Stimulated activated CD4-positive, alpha-beta T cell treated with anti-CD3 and anti-CD28 coated beads, TNF-alpha, amount 100 ng/mL, for 24 hours (primary cell): ENCODE data around the gene KCNA2.
A peak's percentile ranks its signal among the peaks of the same experiment; 100 is the strongest.

Experiments used
- DNase-seq, 3 experiments: peaks; one replicate each; pipeline ENCODE4 v3.0.0-alpha.2; 2020; ENCODE audit warnings: low read depth in 3 of 3

The KCNA2 gene

DNA sequence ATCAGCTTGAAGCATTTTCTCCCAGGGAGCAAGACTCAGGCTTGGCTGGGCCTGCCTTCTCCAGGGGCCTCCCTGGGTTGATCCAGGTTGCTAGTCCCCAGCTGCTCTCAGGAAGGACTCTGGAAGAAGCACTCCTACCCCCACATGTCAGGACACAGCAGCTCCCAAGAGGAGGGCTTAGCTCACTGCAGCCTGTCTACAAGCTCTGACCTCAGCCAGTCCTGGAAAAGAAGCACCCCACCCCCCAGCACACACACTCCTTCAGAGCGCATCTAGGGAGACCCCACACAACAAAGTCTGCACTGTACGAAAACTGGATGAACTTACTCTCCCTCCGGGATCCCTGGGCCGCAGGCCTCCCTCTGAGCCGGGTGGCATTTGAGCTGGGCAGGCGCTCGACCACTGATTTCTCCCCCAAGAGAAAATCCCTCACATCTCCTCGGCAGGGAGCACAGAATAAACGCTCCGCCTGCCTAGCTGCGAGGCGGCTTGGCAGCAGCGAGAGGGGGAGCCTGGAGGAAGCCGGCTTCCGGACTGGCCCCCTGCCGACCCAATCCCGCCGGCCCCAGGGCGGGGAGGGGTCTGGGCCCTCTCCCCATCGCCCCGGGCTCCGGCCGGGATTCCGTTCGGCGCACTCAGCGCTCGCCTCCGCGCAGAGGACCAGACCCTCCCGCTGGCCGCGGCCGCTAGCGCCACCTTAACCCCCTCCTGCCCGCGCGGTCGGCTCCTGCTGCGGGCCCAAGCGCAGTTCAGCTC is at the start of gene KCNA2:
KCNA2 (minus strand) TSS at position 458 of the 756 bp plus-strand sequence. CDS start 1,576 bp downstream, outside the sequence.
- no peak for DNase-seq

DNA sequence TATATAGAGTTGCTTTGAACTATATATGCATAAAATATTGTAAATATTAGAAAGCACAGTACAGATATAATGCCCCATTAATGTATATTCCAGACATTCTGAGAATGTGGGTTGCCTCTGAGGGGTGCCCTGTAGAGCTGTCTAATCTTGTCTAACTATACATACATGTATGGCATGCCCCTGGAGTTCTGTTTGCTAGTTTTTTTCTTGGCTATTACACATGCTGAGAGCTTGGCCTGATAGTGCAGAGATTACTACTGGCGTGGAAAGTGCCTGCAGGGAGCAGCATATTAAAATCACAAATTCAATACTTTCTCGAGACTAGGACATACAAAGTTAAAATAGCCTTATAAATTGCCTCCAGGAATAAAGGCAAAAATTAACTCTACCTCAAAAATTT is 44.5 kb upstream of the KCNA2 start:
- no peak for DNase-seq

DNA sequence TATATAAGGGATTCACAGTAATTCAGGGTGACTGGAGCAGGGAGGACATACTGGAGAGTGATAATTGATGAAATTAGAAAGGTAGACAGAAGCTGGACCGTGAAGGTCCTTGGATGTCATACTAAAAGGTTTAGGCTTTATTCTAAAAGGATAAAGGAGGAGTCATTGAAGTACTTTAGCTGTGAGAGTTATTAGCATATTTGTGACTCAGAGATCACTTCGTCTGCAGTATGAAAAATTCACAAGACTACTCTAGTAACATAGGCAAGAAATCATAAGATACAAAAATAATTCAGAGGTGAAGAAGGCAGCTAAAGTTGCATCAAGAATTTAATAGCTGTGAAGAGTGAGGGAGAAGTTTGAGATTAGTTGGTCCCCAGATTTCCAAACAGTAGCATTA is 42.3 kb upstream of the KCNA2 start:
- no peak for DNase-seq

DNA sequence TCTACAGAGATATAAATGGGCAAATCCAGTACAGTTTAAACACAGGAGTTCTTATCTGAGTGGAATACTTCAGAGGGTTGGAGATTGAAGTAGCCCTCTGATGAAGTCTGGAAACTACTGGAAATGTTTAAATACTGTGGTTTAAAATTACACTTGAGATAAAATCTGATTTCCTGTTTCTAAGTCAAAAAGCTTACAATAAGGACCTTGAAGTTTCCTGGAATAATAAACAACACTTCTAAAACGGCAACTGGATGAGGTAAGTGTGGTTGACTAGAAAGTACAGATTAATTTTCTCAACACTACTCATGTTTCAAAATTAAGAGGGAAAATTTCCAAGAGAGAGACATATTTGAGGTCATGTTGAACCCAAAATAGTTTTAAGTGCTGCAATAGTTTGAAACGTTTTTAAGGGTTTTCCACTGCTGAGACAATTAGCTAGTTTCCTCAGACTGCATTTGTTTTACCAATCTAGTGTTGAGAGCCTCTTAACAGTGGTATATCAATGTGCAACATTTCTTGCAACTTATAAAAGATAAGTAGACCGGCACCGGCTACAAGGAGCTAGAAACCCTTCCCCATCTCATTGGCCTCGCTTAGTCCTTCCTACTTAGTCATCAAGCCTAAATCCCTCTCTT is 41.2 kb upstream of the KCNA2 start:
- no peak for DNase-seq

DNA sequence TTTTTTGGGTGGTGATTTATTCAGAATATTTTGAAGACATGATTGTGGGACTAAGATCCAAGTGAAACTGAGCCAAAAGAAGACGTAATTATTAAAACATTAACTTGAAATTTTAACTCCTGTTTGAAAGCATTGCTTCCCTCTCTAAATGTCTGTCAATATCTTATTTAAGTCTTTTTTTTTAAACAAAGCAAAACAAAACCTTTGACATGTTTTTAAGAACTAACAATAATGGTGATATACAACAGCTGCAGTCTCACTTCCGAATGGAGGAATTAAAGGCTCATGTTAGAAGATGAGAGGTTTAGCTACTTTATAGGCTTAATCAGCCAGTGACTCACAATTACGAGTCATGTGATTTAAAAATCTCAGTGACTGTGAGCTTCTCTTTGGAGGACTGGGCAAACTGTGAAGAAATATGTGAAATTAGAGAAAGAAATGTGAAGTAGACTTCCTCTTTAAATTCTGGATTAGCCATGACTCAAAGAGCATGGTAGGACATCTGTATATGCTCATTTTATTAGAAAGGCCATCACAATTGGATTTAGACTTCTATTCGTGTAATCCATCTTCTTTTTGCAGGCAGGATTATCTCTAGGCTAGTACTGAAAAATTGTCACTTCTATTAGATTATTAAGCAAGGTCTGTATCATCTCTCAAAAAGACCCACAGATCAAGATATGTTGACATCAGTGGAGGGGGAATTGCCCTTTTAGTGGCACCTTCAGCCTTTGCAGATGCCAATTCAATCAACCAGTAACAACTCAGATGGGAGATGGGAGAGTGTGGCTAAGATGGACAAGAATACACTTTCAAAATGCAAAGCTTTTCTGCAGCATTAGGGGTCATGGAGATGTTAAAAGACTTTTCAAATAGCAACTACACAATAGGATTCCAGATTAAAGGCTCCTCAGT is 39.9 kb upstream of the KCNA2 start:
- no peak for DNase-seq

DNA sequence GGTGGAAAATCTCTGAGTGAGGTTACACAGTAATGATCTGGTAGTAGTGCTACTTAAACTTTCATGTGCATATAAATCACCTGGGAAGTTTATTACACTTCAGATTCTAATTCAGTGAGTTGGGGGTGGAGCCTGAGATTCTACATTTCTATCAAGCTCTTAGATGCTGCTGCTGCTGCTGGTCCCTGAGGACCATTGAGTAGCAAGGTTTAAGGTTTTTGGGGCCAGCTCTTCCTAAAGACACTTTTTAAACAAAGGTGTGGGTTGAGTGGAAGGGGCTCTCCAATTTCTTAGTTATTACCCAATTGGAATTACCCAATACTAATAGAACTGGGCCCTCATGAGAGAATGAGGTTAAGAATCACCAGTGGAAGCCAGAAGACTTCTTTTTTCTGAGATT is 39.1 kb upstream of the KCNA2 start:
- no peak for DNase-seq

DNA sequence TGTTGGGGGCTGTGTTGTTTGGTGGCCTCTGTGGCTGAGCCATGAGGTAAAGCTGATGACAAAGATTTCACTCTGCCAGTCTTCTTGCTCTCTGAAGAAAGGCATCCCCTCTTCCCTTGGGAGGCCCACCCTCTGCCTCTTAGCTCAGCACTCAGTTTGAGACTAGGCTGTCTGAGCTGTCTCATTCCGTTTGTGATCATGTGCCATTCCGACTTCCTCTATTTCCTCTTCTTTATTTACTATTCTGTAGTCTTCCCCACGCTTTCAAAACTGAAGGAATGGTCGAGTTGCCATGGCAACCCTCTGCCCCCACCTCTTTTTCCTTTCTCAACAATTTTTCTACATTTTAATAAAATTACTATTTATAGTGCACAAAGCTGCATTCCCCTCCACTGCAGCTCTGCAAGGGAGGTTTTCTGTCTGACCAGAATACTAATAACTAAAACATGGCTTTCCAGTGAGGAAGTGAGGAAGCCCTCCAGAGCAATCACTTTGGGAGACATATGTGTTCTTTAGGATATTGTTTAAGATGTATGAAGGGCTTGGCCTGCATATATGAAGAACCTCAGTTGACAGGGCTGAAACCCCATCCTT is 37.8 kb upstream of the KCNA2 start:
- no peak for DNase-seq

DNA sequence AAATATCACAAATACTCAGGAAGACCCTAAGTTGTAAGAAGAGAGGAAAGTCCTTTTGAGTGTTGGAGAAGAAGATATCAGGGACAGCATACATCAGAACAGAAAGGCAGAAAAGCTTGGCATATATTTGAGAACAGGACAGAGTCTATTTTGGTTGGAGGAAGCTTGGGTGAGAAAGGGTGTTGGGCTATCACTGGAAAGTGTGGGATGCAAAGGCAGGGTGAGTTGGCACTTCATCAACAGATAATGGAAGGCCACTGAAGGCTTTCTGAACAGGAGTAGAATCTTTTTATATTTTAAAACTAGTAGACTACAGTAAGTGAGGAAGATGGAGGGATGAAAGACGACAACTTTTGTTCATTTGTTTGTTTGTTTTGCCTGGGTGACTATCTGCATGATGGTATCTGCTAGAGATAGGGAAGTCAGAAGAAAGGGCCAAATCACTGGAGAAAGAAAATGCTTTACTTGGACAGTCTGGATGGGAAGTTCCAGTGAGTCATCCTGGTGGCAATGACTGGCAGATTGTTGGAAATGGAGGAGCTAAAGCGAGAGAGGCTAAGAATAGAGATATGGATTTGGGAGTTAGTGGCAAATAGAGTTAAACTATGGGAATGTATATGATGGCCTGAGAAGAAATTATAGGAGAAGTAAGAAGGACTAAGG is 33.7 kb upstream of the KCNA2 start:
- DNase-seq, result no peak

DNA sequence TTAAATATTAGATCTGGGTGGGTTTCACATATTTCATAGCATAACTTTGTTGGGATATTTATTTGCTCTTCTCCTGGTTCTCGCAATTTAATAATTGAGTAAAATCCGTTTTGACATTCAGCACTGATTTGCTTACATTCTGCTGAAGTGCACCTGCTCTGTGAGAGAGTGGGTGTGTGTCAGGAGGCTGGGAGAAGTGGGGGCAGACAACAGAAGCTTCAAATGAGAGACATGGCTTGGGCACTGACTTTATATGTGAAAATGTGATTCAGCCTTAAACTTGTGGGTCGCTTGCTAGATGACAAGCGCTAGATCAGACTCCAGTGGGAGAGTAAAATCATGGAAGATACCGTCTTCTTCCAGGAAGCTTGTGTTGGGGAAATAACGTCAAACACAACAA is 32.4 kb upstream of the KCNA2 start:
- DNase-seq, result no peak

DNA sequence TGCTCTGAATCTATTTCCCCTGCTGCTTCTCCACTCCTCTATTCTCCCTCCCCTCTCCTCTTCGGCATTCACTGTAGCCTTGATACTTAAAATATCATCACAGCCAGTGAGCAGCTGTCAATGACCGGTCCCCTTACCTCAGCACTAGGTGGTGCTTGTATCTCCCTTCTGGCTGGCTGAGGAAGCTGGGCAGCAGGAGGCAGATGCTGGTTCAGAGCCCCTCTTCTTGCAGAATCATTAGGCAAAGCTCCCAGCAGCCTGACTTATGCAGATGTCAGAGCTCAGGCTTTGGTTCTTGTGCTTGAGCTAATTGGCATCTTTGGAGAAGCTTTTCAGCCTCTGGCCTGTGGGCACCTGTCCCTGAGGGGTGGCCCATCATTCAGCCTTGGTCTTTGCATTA is 31.9 kb upstream of the KCNA2 start:
- DNase-seq, result no peak

DNA sequence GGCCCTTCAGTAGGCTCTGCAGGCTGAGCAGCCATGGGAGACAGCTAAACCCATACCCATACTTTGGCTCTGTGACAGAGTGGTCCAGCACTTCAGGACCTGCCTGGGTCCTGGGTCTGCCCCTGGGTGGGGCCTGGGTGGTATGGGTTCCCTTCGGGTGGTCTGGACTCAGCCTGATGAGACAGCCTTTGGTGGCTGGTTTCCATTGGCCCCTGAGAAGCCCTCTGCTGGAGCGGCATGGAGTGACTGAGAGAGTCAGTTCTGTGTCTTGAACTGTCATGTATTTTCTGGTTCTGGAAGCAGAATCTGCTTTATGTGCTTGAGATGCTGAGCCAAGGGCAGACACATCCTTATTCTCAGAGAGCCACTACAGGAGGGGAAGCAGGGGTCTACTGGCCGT is 31.3 kb upstream of the KCNA2 start:
- no peak for DNase-seq

DNA sequence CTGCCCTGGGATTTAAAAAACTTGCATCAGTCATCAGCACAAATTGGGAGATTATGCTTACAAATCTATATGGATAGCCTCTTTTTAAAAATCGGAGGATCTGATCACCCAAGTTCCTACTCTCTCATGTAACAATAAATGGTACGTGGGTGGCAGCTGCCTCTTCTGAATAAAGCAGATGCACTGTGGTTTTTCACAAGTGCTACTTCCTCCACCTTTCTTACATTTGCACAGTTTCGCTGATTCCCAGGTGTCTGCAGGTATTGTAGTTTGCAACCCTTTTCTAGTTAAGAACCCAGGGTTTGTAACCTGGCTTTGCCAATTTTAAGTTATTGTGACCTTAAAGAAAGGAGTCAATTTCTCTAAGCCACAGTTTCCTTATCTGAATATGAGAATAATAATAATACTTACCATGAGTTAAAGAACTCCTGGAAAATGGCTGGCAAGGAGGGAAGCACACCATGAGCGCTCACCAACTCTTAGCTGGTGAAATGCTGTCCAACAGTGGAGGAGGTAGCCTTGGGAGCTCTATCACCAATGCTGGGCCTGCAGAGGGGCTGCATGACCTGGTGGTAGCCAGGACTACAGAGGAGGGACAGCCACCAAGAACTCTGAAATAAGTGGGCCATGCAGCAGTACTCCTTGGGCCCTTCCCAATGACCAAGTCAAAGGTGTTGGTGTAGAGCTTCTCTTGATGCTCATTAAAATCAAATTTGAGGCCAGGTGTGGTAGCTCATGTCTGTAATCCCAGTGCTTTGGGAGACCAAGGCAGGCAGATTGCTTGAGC is 30.2 kb upstream of the KCNA2 start:
- DNase-seq, result no peak

DNA sequence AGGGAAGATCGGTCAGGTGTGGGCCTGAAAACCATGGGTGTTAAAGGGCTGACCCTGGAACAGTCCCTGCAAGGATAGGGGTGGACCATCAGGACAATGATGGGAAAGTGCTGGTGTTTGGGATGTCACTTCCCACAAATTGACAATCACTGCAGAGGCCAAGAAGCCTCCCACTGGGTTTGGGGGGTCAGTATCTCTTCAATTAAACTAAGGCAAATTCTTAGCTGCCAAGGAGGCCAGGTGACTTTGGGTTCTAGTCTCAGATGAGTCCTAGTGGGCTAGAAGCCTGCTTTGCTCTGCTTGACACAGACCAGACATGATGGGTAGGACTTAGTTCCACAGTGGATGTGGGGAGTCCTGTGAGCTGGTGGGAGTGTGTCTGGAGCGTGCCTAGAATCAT is 29.3 kb upstream of the KCNA2 start:
- no peak for DNase-seq

DNA sequence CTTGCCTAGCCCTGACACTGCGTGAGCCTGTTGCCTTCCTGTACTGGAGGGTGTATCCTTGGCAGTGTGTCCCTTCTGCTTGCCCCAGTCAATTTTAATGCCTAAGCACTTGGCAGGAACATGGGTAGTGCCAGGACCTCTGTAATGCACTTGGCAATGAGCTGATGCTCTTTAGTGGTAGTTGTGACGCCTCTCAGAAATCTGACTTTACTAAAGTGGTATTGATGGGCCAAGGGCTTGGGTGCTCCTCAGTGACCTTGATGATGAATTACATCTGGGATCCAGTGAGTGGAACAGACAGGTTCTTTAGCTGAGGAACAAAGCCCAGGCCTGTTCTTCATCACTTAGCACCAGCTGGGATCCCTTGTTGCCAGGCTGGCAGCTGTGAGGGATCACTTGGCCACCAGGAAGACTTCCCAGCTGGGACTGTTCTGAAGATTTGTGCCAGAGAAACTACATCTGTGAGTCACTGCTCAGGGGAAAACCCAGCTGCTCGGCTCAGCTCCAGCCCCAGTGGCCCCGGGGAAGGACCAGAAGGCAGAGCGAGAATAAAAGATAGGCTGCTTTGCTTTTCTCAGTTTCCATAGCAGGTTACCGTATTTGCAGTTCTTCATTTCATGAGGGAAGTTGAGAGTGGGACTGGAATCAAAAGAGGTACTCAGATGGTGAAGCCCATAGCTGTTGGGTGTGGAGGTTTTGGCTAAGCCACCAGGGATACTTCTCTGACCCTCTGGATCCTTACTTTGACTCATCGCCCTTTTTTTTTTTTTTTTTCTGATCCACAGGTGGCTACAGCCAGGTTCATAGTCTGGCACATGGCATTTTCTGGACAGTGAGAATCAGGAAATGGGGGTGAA is 28.5 kb upstream of the KCNA2 start:
- peak; percentile 49 to 79 (median 62) for DNase-seq

DNA sequence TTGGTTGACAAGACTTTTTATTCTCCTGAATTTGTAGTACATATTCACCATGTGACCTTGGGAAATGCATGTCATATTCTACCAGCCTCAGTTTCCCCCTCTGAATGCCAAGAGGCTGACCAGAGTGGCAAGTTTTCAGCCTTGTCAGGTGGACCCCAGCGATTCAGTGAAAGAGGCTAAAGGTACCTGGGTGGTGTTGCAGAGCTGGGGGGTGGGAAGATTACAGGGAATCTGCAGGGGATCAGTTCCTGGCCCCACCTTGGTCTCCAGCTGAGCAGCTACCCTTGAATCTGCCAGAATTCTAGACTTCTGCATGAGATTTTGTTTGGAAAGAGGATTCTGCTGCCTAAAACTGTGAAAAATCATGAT is 27.9 kb upstream of the KCNA2 start:
- DNase-seq, result no peak

DNA sequence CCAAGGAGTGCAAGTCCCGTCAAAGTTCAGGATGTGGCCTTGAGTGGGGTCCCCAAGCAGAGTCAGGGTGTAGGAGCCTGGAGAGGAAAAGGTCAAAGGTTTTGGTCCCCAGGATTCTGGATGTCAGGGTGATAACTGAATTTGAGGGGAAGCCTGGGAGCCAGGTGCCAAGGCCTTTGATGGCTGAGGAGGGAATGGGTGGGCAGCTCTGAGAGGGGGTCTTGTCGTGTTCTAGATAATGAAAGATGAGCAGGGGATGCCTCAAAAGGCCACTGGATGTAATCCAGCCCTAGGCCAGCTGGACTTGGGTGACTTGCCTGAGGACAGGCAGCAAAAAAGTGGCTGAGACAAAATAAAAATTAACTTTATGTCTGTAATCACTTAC is 27.5 kb upstream of the KCNA2 start:
- no peak for DNase-seq

DNA sequence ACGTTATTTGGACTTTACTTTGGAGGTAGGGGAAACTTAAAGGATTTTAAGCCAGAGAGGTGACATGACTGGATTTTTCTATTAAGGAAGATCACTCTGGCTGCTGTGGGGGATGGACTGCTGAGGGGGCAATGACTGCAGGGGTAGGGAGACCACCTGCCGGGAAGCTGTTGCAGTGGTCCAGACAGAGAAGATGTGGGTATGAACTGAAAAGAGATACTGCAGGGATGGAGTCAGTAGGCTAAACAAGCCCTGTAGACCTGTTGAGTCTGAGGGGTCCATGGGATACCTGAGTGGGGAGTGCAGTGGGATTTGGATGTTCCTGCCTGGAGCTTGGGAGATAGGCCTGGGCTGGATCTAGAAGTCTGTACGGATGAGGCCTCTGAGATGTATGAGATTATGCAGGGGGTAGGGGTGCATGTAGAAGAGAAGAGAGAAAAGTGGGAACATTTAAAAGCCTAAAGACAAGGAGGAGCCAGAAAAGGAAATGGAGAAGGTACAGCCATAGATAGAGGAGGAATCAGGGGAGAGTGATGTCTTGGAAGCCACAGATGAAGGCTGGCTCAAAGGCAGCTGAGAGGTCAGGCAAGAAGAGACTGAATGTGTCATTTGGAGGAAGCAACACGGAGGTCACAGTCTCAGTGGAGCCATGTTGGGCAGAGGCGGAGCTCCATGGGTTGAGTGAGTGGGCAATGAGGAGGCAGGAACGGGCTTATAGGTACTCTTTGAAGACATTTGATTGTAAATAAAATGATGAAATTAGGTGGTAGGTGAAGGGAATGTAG is 25.9 kb upstream of the KCNA2 start:
- no peak for DNase-seq

DNA sequence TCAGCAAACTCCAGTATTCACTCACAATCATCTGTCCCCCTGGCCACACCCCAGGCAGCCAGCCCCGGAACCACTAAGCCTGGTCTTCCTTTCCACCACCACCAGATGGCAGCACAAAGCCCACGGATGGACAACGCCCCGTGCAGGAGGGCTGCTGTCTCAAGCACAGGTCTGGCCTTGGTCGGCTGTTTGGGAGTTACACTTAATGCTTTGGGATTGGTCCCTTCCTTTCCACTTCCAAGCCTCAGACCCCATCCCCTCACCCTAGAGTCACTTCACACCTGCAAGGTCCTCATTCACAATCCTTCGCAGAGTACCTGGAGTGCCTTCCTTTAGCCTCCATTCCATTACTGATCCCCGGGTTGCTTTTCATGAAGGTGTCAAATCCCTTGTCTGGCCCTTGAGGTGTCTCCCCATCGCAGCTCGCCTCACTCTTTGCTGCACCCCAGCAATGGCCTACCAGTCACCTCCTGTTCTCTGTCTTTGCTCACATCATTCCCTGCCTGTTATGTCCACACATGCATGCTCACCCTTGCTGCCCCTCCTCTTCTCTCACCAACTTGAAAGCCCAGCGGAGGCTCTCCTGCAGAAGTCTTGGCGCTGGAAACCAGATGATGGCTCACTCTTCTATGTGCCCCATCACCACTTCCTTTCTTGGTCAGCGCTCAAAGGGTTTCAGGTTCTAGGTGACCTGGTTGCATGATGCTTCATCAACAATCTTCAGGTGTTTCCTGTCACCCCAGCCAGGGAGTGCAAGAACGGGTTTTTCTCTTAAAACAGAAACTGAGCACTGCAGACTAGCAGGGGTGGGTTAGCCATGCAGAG is 24.9 kb upstream of the KCNA2 start:
- DNase-seq, result peak; percentile 70 to 80 (median 80)
